ENCODE data around the gene ADAMTS2.

Gene ADAMTS2

GRCh38 chr5:179232091-179232735 lies 113.0 kb downstream of the ADAMTS2 start:
- no peak for DNase-seq (ENCODE audit: low spot score)
- TF ChIP-seq CTCF (IDR thresholded peaks at IDR 0.05; ENCODE audit: extremely low read depth, insufficient read depth, missing control alignments) = no peak
- in situ Hi-C loops (cut with MboI; ENCODE audit: low pct_unique_long_range_greater_than_20kb, low sequenced_read_pairs, unreplicated experiment) = no loop called here

GRCh38 chr5:179231309-179231708 lies 114.0 kb downstream of the ADAMTS2 start:
- no peak for DNase-seq (ENCODE audit: low spot score)
- in situ Hi-C loops (cut with MboI; ENCODE audit: low pct_unique_long_range_greater_than_20kb, low sequenced_read_pairs, unreplicated experiment) = no loop called here
- no peak for TF ChIP-seq CTCF (IDR thresholded peaks at IDR 0.05; ENCODE audit: extremely low read depth, insufficient read depth, missing control alignments)

GRCh38 chr5:179230061-179230461 lies 115.2 kb downstream of the ADAMTS2 start:
- TF ChIP-seq CTCF (IDR thresholded peaks at IDR 0.05; ENCODE audit: extremely low read depth, insufficient read depth, missing control alignments) = no peak
- DNase-seq (ENCODE audit: low spot score) = no peak
- in situ Hi-C loops (cut with MboI; ENCODE audit: low pct_unique_long_range_greater_than_20kb, low sequenced_read_pairs, unreplicated experiment) = no loop called here

GRCh38 chr5:179229331-179229831 lies 115.9 kb downstream of the ADAMTS2 start:
- DNase-seq (ENCODE audit: low spot score) = no peak
- in situ Hi-C loops (cut with MboI; ENCODE audit: low pct_unique_long_range_greater_than_20kb, low sequenced_read_pairs, unreplicated experiment) = no loop called here
- TF ChIP-seq CTCF (IDR thresholded peaks at IDR 0.05; ENCODE audit: extremely low read depth, insufficient read depth, missing control alignments) = no peak

- no peak for DNase-seq (ENCODE audit: low spot score)
- no peak for TF ChIP-seq CTCF (IDR thresholded peaks at IDR 0.05; ENCODE audit: extremely low read depth, insufficient read depth, missing control alignments)
- in situ Hi-C loops (cut with MboI; ENCODE audit: low pct_unique_long_range_greater_than_20kb, low sequenced_read_pairs, unreplicated experiment) = no loop called here
These were observed 116.7 kb downstream of the ADAMTS2 start for GRCh38 chr5:179228341-179229121.

- DNase-seq (ENCODE audit: low spot score) = no peak
- in situ Hi-C loops (cut with MboI; ENCODE audit: low pct_unique_long_range_greater_than_20kb, low sequenced_read_pairs, unreplicated experiment) = no loop called here
These were observed 117.5 kb downstream of the ADAMTS2 start for GRCh38 chr5:179227580-179228311.

More at GRCh38 chr5:179227580-179228311, 117.5 kb downstream of the ADAMTS2 start:
- no peak for TF ChIP-seq CTCF (IDR thresholded peaks at IDR 0.05; ENCODE audit: extremely low read depth, insufficient read depth, missing control alignments)

All from GM13977 (cell line).